Measurements from ENCODE around the gene KLHL21. TPM values are rescaled to one million over a fixed set of nuclear protein-coding genes. Genes with fewer than 3 reads are reported as not detected.

KLHL21 gene
- total and polyA plus RNA-seq, 2 donors (not counting 1 experiment from before 2014, with no cell fraction given), result 14.4 to 29.9 TPM

GRCh38 chr1:6590046-6590445, 12.6 kb downstream of the KLHL21 start:
- H4K20me1 ChIP-seq (ENCODE audit: control insufficient read depth, insufficient read depth, low read length, poor library complexity, severe bottlenecking), result peaks cover 54% of the 10 kb centered on the region
- Mint-ChIP-seq H3K27me3 (no peaks in the 10 kb centered on the region), H3K9me3 (ENCODE audit: insufficient read depth) (no peaks in the 10 kb centered on the region), H3K4me3 (no peak overlapping the region), H3K4me1 (peaks cover 8% of the 10 kb centered on the region), H3K27ac (no peak overlapping the region)
- no peaks in the 10 kb centered on the region for H3K9me3 ChIP-seq (ENCODE audit: control extremely low read depth in 1 of 3, control insufficient read depth in 2 of 3, insufficient read depth in 1 of 3, low read length in 2 of 3)
- H3K9ac ChIP-seq (ENCODE audit: low read length), result no peak overlapping the region
- H3K4me1 ChIP-seq (ENCODE audit: control insufficient read depth in 2 of 2, insufficient read depth in 2 of 2, low read length in 2 of 2), result peaks cover 0 to 18% of the 10 kb centered on the region in 2 donors
- H3K27ac ChIP-seq (ENCODE audit: low read length in 2 of 2), result no peak overlapping the region
- CTCF ChIA-PET, result interaction anchor here (0.6 kb wide), 1 partner anchor 37 kb away, joined by 3 read pairs; no protein-coding TSS in a partner anchor
- DNase-seq, result no peak
- H2AFZ ChIP-seq (ENCODE audit: insufficient read depth, low read depth, low read length, poor library complexity, severe bottlenecking), result no peak overlapping the region
- H3K4me2 ChIP-seq (replicated peaks; ENCODE audit: low read depth, low read length, poor library complexity, severe bottlenecking), result no peak overlapping the region
- no peak for ATAC-seq (ENCODE audit: low read depth)
- intact Hi-C loops (cut with micrococcal nuclease), result no loop called here
- TF ChIP-seq CTCF (IDR thresholded peaks at IDR 0.05) (no peak), EZH2 (IDR thresholded peaks at IDR 0.05; ENCODE audit: borderline replicate concordance, insufficient read depth, low read depth, low read length, poor library complexity, severe bottlenecking) (no peak)
- no peak overlapping the region for H3K4me3 ChIP-seq (ENCODE audit: control extremely low read depth in 1 of 5, extremely low read depth in 1 of 5, insufficient read depth in 1 of 5, low read depth in 2 of 5, low read length in 4 of 5)
- H3K79me2 ChIP-seq (ENCODE audit: control insufficient read depth, insufficient read depth, low read length), result peaks cover 10% of the 10 kb centered on the region
- H3K27me3 ChIP-seq (replicated peaks in 1 of 4; ENCODE audit: control extremely low read depth in 1 of 4, control insufficient read depth in 3 of 4, insufficient read depth in 4 of 4, low read length in 3 of 4), result no peaks in the 10 kb centered on the region
- H3K36me3 ChIP-seq (replicated peaks in 1 of 2; ENCODE audit: control extremely low read depth in 1 of 2, control insufficient read depth in 1 of 2, extremely low read depth in 1 of 2, insufficient read depth in 2 of 2, low read length in 1 of 2), result peaks cover 0 to 60% of the 10 kb centered on the region in 2 experiments
- POLR2A ChIA-PET, result interaction anchor here (1.2 kb wide), 1 partner anchor 13 kb away, joined by 4 read pairs; the partner anchor contains the start of gene KLHL21
- 93% methylated on average over 7 of the region's 7 CpGs for WGBS (ENCODE audit: insufficient coverage)

- Histone ChIP-seq H3K36me3 (replicated peaks in 1 of 2; ENCODE audit: control extremely low read depth in 1 of 2, control insufficient read depth in 1 of 2, extremely low read depth in 1 of 2, insufficient read depth in 2 of 2, low read length in 1 of 2) (peaks cover 0 to 51% of the 10 kb centered on the region in 2 experiments), H3K9ac (ENCODE audit: low read length) (no peak overlapping the region), H2AFZ (ENCODE audit: insufficient read depth, low read depth, low read length, poor library complexity, severe bottlenecking) (no peak overlapping the region), H3K4me3 (ENCODE audit: control extremely low read depth in 1 of 5, extremely low read depth in 1 of 5, insufficient read depth in 1 of 5, low read depth in 2 of 5, low read length in 4 of 5) (no peak overlapping the region), H4K20me1 (ENCODE audit: control insufficient read depth, insufficient read depth, low read length, poor library complexity, severe bottlenecking) (peaks cover 61% of the 10 kb centered on the region), H3K4me1 (ENCODE audit: control insufficient read depth in 2 of 2, insufficient read depth in 2 of 2, low read length in 2 of 2) (peaks cover 0 to 18% of the 10 kb centered on the region in 2 donors), H3K79me2 (ENCODE audit: control insufficient read depth, insufficient read depth, low read length) (peaks cover 19% of the 10 kb centered on the region), H3K27me3 (replicated peaks in 1 of 4; ENCODE audit: control extremely low read depth in 1 of 4, control insufficient read depth in 3 of 4, insufficient read depth in 4 of 4, low read length in 3 of 4) (no peaks in the 10 kb centered on the region), H3K4me2 (replicated peaks; ENCODE audit: low read depth, low read length, poor library complexity, severe bottlenecking) (no peak overlapping the region), H3K27ac (ENCODE audit: low read length in 2 of 2) (no peak overlapping the region), H3K9me3 (ENCODE audit: control extremely low read depth in 1 of 3, control insufficient read depth in 2 of 3, insufficient read depth in 1 of 3, low read length in 2 of 3) (no peaks in the 10 kb centered on the region)
- 78% methylated on average over 24 of the region's 24 CpGs for WGBS (ENCODE audit: insufficient coverage)
- ATAC-seq (ENCODE audit: low read depth) (no peak), DNase-seq (no peak)
- POLR2A ChIA-PET, result interaction anchor here (1.2 kb wide), 1 partner anchor 14 kb away, joined by 4 read pairs; the partner anchor contains the start of gene KLHL21
- CTCF ChIA-PET, result no interaction called here
- no peaks in the 10 kb centered on the region for H3K9me3 Mint-ChIP-seq (ENCODE audit: insufficient read depth)
- H3K4me3 Mint-ChIP-seq, result no peak overlapping the region
- H3K27ac Mint-ChIP-seq, result peak overlapping the region; percentile 20
- H3K27me3 Mint-ChIP-seq, result no peaks in the 10 kb centered on the region
- TF ChIP-seq CTCF (IDR thresholded peaks at IDR 0.05) (no peak), EZH2 (IDR thresholded peaks at IDR 0.05; ENCODE audit: borderline replicate concordance, insufficient read depth, low read depth, low read length, poor library complexity, severe bottlenecking) (no peak)
- H3K4me1 Mint-ChIP-seq, result peaks cover 8% of the 10 kb centered on the region
- intact Hi-C loops (cut with micrococcal nuclease), result no loop called here
Measured at GRCh38 chr1:6588893-6589520, 13.7 kb downstream of the KLHL21 start.

All from B cell (primary cell).